Loucy (cell line): ENCODE data around the gene CDC42EP5.

ENCODE experiments used
- H2AFZ ChIP-seq: fragments of 200-600 bp; sonication (generic); 2 replicates; pipeline ENCODE4 v1.6.0; 2016; ENCODE audit warnings: antibody characterized with exemption, mild to moderate bottlenecking, low read length, moderate library complexity
- H3F3A ChIP-seq: fragments of 200-600 bp; 2 replicates; pipeline ENCODE4 v1.6.0; 2016; ENCODE audit warnings: antibody characterized with exemption, low read depth, mild to moderate bottlenecking
- H3K27me3 ChIP-seq: fragments of 200-600 bp; sonication (generic); 2 replicates; pipeline ENCODE4 v1.6.1; 2014; ENCODE audit warnings: low read length, mild to moderate bottlenecking; ENCODE audit not compliant: insufficient read depth, poor library complexity, severe bottlenecking
- H3K36me3 ChIP-seq: fragments of 200-600 bp; sonication (generic); 2 replicates; pipeline ENCODE4 v1.6.1; 2016; ENCODE audit warnings: low read length; ENCODE audit not compliant: insufficient read depth
- H3K4me1 ChIP-seq: fragments of 200-600 bp; sonication (generic); 2 replicates; pipeline ENCODE4 v1.5.1; 2014; ENCODE audit warnings: low read length, mild to moderate bottlenecking; ENCODE audit not compliant: insufficient read depth, poor library complexity, severe bottlenecking
- H3K4me2 ChIP-seq: fragments of 200-600 bp; sonication (generic); 2 replicates; pipeline ENCODE4 v1.6.0; 2014; ENCODE audit warnings: antibody characterized with exemption, low read length, low read depth, mild to moderate bottlenecking; ENCODE audit not compliant: poor library complexity, severe bottlenecking
- H3K4me3 ChIP-seq: fragments of 200-600 bp; sonication (generic); 2 replicates; pipeline ENCODE4 v1.5.1; 2014; ENCODE audit warnings: low read length, mild to moderate bottlenecking, mixed read lengths; ENCODE audit not compliant: poor library complexity, severe bottlenecking
- H3K79me2 ChIP-seq: fragments of 200-600 bp; sonication (generic); 2 replicates; pipeline ENCODE4 v1.6.1; 2014; ENCODE audit warnings: low read length; ENCODE audit not compliant: insufficient read depth
- H3K9ac ChIP-seq: fragments of 200-600 bp; sonication (generic); 2 replicates; pipeline ENCODE4 v1.6.0; 2014; ENCODE audit warnings: mild to moderate bottlenecking, low read depth, low read length, moderate library complexity; ENCODE audit not compliant: poor library complexity, severe bottlenecking
- H3K9me2 ChIP-seq: fragments of 200-600 bp; sonication (generic); replicated peaks from 2 replicates; pipeline ENCODE4 v1.6.1; 2016; ENCODE audit warnings: low read depth, low read length, mixed read lengths
- H3K9me3 ChIP-seq: fragments of 200-600 bp; sonication (generic); 2 replicates; pipeline ENCODE4 v1.6.1; 2014; ENCODE audit warnings: mild to moderate bottlenecking, antibody characterized with exemption, low read length, low read depth; ENCODE audit not compliant: insufficient read depth
- H4K20me1 ChIP-seq: fragments of 200-600 bp; sonication (generic); 2 replicates; pipeline ENCODE4 v1.6.0; 2014; ENCODE audit warnings: antibody characterized with exemption, low read length, mild to moderate bottlenecking; ENCODE audit not compliant: insufficient read depth, poor library complexity, severe bottlenecking
- CTCF ChIP-seq: fragments of 200-600 bp; sonication (generic); conservative IDR thresholded peaks from 2 replicates; pipeline ENCODE4 v1.5.1; 2014; ENCODE audit warnings: mild to moderate bottlenecking, antibody characterized with exemption, low read length
- EZH2phosphoT487 ChIP-seq: fragments of 200-600 bp; IDR thresholded peaks from 2 replicates; pipeline ENCODE4 v1.6.1; 2018; ENCODE audit warnings: antibody characterized with exemption, mild to moderate bottlenecking, moderate library complexity, borderline replicate concordance

CDC42EP5 gene

GRCh38 chr19:54421169-54421516 lies 52.0 kb downstream of the CDC42EP5 start:
- no peaks in the 10 kb centered on the region for H4K20me1 ChIP-seq
- no peak overlapping the region for H3K4me3 ChIP-seq
- no peaks in the 10 kb centered on the region for H3K27me3 ChIP-seq
- no peaks in the 10 kb centered on the region for H3K79me2 ChIP-seq
- H2AFZ ChIP-seq = no peak overlapping the region
- no peaks in the 10 kb centered on the region for H3K9me3 ChIP-seq
- no peak for TF ChIP-seq CTCF
- no peak for TF ChIP-seq EZH2phosphoT487
- H3K4me1 ChIP-seq = peaks cover 12% of the 10 kb centered on the region
- H3K9ac ChIP-seq = no peak overlapping the region
- H3K9me2 ChIP-seq = no peaks in the 10 kb centered on the region
- H3K36me3 ChIP-seq = no peaks in the 10 kb centered on the region
- no peak overlapping the region for H3K4me2 ChIP-seq
- H3F3A ChIP-seq = no peaks in the 10 kb centered on the region

GRCh38 chr19:54420383-54421168 lies 52.5 kb downstream of the CDC42EP5 start:
- Histone ChIP-seq H4K20me1 (no peaks in the 10 kb centered on the region), H3K4me3 (no peak overlapping the region), H3K36me3 (no peaks in the 10 kb centered on the region), H2AFZ (no peak overlapping the region), H3K9me3 (no peaks in the 10 kb centered on the region), H3K9me2 (no peaks in the 10 kb centered on the region), H3K79me2 (no peaks in the 10 kb centered on the region), H3K4me2 (no peak overlapping the region), H3F3A (no peaks in the 10 kb centered on the region), H3K27me3 (no peaks in the 10 kb centered on the region), H3K9ac (no peak overlapping the region), H3K4me1 (peaks cover 12% of the 10 kb centered on the region)
- TF ChIP-seq EZH2phosphoT487 = no peak
- TF ChIP-seq CTCF = no peak

GRCh38 chr19:54420068-54420382 lies 53.1 kb downstream of the CDC42EP5 start:
- Histone ChIP-seq H3K79me2 (no peaks in the 10 kb centered on the region), H3K4me2 (no peak overlapping the region), H2AFZ (no peak overlapping the region), H3K9ac (no peak overlapping the region), H3F3A (no peaks in the 10 kb centered on the region), H3K27me3 (no peaks in the 10 kb centered on the region), H3K9me2 (no peaks in the 10 kb centered on the region), H3K9me3 (no peaks in the 10 kb centered on the region), H4K20me1 (no peaks in the 10 kb centered on the region), H3K4me3 (no peak overlapping the region), H3K4me1 (peaks cover 12% of the 10 kb centered on the region), H3K36me3 (no peaks in the 10 kb centered on the region)
- no peak for TF ChIP-seq EZH2phosphoT487
- no peak for TF ChIP-seq CTCF
